ENCODE data around the gene TTC22. TPM values are rescaled to one million over a fixed set of nuclear protein-coding genes. Genes with fewer than 3 reads are reported as not detected.

Gene TTC22
- total RNA-seq, 1 donor from 2014 or later, result not detected

GRCh38 chr1:54819733-54820132 lies 18.6 kb upstream of the TTC22 start:
- no peak for DNase-seq
- no peak for TF ChIP-seq CTCF (IDR thresholded peaks at IDR 0.05; ENCODE audit: partially characterized antibody, unreplicated experiment)
- H3K27ac Mint-ChIP-seq (ENCODE audit: unreplicated experiment), result no peak overlapping the region

GRCh38 chr1:54819195-54819536 lies 18.0 kb upstream of the TTC22 start:
- TF ChIP-seq CTCF (IDR thresholded peaks at IDR 0.05; ENCODE audit: partially characterized antibody, unreplicated experiment), result no peak
- Mint-ChIP-seq H3K36me3 (ENCODE audit: unreplicated experiment) (no peaks in the 10 kb centered on the region), H3K9me3 (ENCODE audit: unreplicated experiment) (peaks cover 6% of the 10 kb centered on the region), H3K27ac (ENCODE audit: unreplicated experiment) (no peak overlapping the region), H3K4me1 (ENCODE audit: low read depth, unreplicated experiment) (peaks cover 4% of the 10 kb centered on the region), H3K27me3 (ENCODE audit: unreplicated experiment) (peaks cover 2% of the 10 kb centered on the region), H3K4me3 (ENCODE audit: unreplicated experiment) (no peak overlapping the region)
- DNase-seq, result no peak

More at GRCh38 chr1:54819733-54820132, 18.6 kb upstream of the TTC22 start:
- Mint-ChIP-seq H3K27me3 (ENCODE audit: unreplicated experiment) (peaks cover 2% of the 10 kb centered on the region), H3K9me3 (ENCODE audit: unreplicated experiment) (peaks cover 6% of the 10 kb centered on the region), H3K36me3 (ENCODE audit: unreplicated experiment) (peaks cover 5% of the 10 kb centered on the region), H3K4me3 (ENCODE audit: unreplicated experiment) (no peak overlapping the region), H3K4me1 (ENCODE audit: low read depth, unreplicated experiment) (peaks cover 4% of the 10 kb centered on the region)

GRCh38 chr1:54818461-54819194 lies 17.5 kb upstream of the TTC22 start:
- Mint-ChIP-seq H3K27me3 (ENCODE audit: unreplicated experiment) (peaks cover 2% of the 10 kb centered on the region), H3K27ac (ENCODE audit: unreplicated experiment) (no peak overlapping the region), H3K9me3 (ENCODE audit: unreplicated experiment) (peaks cover 5% of the 10 kb centered on the region), H3K4me1 (ENCODE audit: low read depth, unreplicated experiment) (peaks cover 4% of the 10 kb centered on the region), H3K4me3 (ENCODE audit: unreplicated experiment) (no peak overlapping the region), H3K36me3 (ENCODE audit: unreplicated experiment) (no peaks in the 10 kb centered on the region)
- TF ChIP-seq CTCF (IDR thresholded peaks at IDR 0.05; ENCODE audit: partially characterized antibody, unreplicated experiment), result no peak
- DNase-seq, result no peak

GRCh38 chr1:54816951-54817350 lies 15.8 kb upstream of the TTC22 start:
- Mint-ChIP-seq H3K9me3 (ENCODE audit: unreplicated experiment) (no peaks in the 10 kb centered on the region), H3K4me3 (ENCODE audit: unreplicated experiment) (no peak overlapping the region), H3K27ac (ENCODE audit: unreplicated experiment) (no peak overlapping the region), H3K27me3 (ENCODE audit: unreplicated experiment) (peaks cover 2% of the 10 kb centered on the region), H3K36me3 (ENCODE audit: unreplicated experiment) (no peaks in the 10 kb centered on the region), H3K4me1 (ENCODE audit: low read depth, unreplicated experiment) (peaks cover 4% of the 10 kb centered on the region)
- TF ChIP-seq CTCF (IDR thresholded peaks at IDR 0.05; ENCODE audit: partially characterized antibody, unreplicated experiment), result no peak
- no peak for DNase-seq

- Mint-ChIP-seq H3K36me3 (ENCODE audit: unreplicated experiment) (no peaks in the 10 kb centered on the region), H3K4me3 (ENCODE audit: unreplicated experiment) (no peak overlapping the region), H3K4me1 (ENCODE audit: low read depth, unreplicated experiment) (peaks cover 4% of the 10 kb centered on the region), H3K27ac (ENCODE audit: unreplicated experiment) (no peak overlapping the region), H3K27me3 (ENCODE audit: unreplicated experiment) (peaks cover 2% of the 10 kb centered on the region), H3K9me3 (ENCODE audit: unreplicated experiment) (no peaks in the 10 kb centered on the region)
- no peak for TF ChIP-seq CTCF (IDR thresholded peaks at IDR 0.05; ENCODE audit: partially characterized antibody, unreplicated experiment)
- DNase-seq, result no peak
Measured at GRCh38 chr1:54816130-54816529, 15.0 kb upstream of the TTC22 start.
